Natural killer cell treated with Interleukin-12 subunit alpha and Interleukin-12 subunit beta and Interleukin-15 and Interleukin-18, amount 100 ng/mL, for 72 hours (primary cell): ENCODE data around the gene NEUROD6. TPM values are rescaled to one million over a fixed set of nuclear protein-coding genes. Genes with fewer than 3 reads are reported as not detected.
A peak's percentile ranks its signal among the peaks of the same experiment; 100 is the strongest.

Source experiments
- ATAC-seq, 2 donors: fragments of 150-1000 bp; cut with Tn5 transposase in 1 of 2; sonication (Bioruptor Pico), chemical (Tn5 transposase) in 1 of 2; 2 replicates each; pipeline ENCODE4 v1.10.0; 2021
- DNase-seq: peaks from one replicate; pipeline ENCODE4 v3.0.0; 2022; ENCODE audit warnings: low spot score
- H3K27ac Mint-ChIP-seq, 2 donors: 1 replicate in 1 of 2; 2 replicates in 1 of 2; pipeline ENCODE4 v1.8.0; 2022; ENCODE audit warnings: mixed read lengths in 2 of 2, mild to moderate bottlenecking in 1 of 2, moderate library complexity in 1 of 2
- H3K27me3 Mint-ChIP-seq, 2 donors: 1 replicate in 1 of 2; 2 replicates in 1 of 2; pipeline ENCODE4 v1.8.0; 2022; ENCODE audit warnings: mixed read lengths in 2 of 2
- H3K36me3 Mint-ChIP-seq: one replicate; pipeline ENCODE4 v1.8.0; 2022; ENCODE audit warnings: mixed read lengths
- H3K4me1 Mint-ChIP-seq, 2 donors: 1 replicate in 1 of 2; 2 replicates in 1 of 2; pipeline ENCODE4 v1.8.0; 2022; ENCODE audit warnings: low read depth in 2 of 2, mixed read lengths in 2 of 2, mild to moderate bottlenecking in 1 of 2
- H3K4me3 Mint-ChIP-seq: one replicate; pipeline ENCODE4 v1.8.0; 2022; ENCODE audit warnings: mixed read lengths
- H3K9me3 Mint-ChIP-seq: 2 replicates; pipeline ENCODE4 v1.8.0; 2022; ENCODE audit warnings: mixed read lengths
- total RNA-seq, 2 donors: library from RNA; stranded (reverse); gene quantifications; one replicate each; pipeline ENCODE4 v1.2.3, GENCODE V29; 2022

The NEUROD6 gene
- total RNA-seq = not detected

DNA sequence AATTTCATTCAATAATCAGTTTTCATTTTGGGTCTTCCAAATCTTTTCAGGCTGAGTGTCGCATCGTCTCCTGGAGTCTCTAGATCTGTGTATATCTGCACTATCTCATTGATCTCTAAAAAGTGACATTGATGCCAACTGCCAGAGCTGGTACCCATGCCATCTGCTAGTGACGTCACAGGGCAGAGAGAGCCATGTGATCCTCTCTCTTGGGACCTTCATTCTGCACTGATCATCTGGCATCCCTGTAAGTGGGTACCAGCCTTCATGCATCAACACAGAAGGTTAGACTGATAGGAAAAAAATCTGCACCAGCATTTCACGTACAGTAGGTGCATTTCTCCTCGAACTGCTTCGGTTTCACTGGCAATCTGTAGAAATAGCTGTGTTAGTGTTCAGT lies at the start of gene NEUROD6:
TSS of gene NEUROD6 (minus strand) at position 124 of the 400 bp plus-strand sequence. CDS start 1,458 bp downstream, outside the sequence.
- Mint-ChIP-seq H3K4me1 (no peaks in the 10 kb centered on the region), H3K27ac (no peak within 1 kb of the TSS), H3K27me3 (peaks cover 0 to 3% of the 10 kb centered on the region in 2 donors), H3K9me3 (peaks cover 6% of the 10 kb centered on the region), H3K36me3 (no peaks in the 10 kb centered on the region), H3K4me3 (no peak within 1 kb of the TSS)
- ATAC-seq (no peak), DNase-seq (no peak)

DNA sequence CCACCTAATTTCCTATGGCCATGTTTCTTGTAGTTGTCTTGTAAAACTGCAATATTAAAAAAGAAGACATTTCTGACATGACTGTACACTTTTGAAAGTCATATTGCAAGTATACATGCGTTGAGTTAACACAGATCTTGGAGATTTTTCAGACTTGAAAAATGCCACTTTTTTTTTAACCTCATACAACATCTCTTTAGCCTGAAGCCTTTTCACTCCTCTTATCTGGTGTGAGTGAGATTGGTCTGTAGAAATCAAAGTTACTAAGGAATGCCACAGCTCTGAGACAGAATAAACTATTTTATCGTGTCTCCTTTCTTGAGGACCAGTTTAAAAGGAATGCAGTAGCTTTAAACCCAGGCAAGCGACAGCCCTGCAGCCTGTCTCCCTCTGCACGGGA lies 43.9 kb upstream of the NEUROD6 start:
- Mint-ChIP-seq H3K9me3 (peaks cover 3% of the 10 kb centered on the region), H3K27me3 (no peaks in the 10 kb centered on the region), H3K36me3 (no peaks in the 10 kb centered on the region), H3K4me3 (no peak overlapping the region), H3K27ac (no peak overlapping the region), H3K4me1 (no peaks in the 10 kb centered on the region)
- no peak for ATAC-seq
- DNase-seq = no peak

DNA sequence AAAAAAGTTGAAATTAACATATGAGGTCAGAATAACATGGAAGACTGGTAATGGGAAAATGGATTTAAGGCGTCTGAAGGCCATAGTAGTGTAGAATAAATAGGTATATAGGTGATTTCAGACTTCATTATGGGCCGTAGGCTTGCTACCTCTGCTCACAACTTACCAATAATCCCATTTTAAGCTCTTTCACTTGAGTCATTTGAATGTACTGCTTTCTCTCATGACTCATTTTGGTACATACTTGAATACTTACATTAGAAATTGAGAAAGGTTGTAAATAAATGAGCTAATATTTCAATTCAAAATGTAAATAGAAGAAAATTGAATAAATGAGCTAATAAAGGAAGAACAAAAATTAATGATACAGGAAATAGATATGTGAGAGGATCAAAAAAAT lies 42.2 kb upstream of the NEUROD6 start:
- ATAC-seq (no peak), DNase-seq (no peak)
- no peaks in the 10 kb centered on the region for H3K36me3 Mint-ChIP-seq
- no peaks in the 10 kb centered on the region for H3K4me1 Mint-ChIP-seq
- no peaks in the 10 kb centered on the region for H3K27me3 Mint-ChIP-seq
- no peak overlapping the region for H3K27ac Mint-ChIP-seq
- no peaks in the 10 kb centered on the region for H3K9me3 Mint-ChIP-seq
- H3K4me3 Mint-ChIP-seq = no peak overlapping the region

DNA sequence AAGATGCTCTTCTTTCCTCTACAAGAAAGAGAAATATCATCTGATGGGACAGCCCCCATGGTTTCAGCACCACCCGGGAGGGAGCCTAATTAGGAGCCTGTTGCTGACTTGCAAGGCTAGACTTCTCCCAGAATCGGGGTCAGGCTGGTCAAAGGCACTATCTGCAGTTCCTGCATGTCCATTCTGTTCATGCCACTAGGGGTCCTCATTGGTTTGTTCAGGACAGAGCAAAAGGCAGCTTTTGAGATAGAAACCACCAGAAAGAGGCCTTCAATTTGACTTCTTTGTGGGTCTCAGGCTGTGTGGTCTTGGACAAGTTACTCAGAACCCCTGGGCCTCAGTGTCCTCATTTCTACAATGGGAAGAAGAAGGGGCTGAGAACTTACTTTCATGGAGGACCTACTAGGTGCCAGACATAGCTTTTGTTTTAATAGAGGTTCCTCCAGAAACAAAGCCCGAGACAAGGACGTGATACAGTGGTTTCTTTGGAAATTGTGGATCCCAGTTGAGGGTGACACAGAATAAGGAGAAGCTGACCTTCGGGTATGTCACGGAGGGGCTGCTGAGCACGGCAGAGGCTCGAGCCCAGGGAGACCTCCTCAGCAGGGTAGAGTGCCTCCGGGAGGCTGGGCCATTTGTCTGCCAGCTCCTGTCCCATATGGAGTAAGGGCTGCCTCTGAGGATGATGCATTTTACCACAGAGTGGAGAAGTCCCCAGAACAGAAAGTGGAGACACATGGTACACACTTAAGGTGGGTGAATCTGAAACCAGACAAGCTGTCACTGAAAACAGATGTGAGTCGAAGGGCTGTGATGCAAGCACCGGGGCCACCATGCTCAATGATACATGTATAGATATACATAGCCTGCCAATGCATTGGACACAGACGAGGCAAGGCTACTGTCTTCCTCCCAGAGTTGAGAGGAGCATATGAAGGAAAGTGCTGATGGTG lies 33.1 kb upstream of the NEUROD6 start:
- ATAC-seq (peak in 1 of 2 donors; percentile 20), DNase-seq (no peak)
- H3K27ac Mint-ChIP-seq = no peak overlapping the region
- H3K36me3 Mint-ChIP-seq = no peaks in the 10 kb centered on the region
- no peaks in the 10 kb centered on the region for H3K9me3 Mint-ChIP-seq
- no peaks in the 10 kb centered on the region for H3K4me1 Mint-ChIP-seq
- peaks cover 0 to 3% of the 10 kb centered on the region in 2 donors for H3K27me3 Mint-ChIP-seq
- H3K4me3 Mint-ChIP-seq = no peak overlapping the region

DNA sequence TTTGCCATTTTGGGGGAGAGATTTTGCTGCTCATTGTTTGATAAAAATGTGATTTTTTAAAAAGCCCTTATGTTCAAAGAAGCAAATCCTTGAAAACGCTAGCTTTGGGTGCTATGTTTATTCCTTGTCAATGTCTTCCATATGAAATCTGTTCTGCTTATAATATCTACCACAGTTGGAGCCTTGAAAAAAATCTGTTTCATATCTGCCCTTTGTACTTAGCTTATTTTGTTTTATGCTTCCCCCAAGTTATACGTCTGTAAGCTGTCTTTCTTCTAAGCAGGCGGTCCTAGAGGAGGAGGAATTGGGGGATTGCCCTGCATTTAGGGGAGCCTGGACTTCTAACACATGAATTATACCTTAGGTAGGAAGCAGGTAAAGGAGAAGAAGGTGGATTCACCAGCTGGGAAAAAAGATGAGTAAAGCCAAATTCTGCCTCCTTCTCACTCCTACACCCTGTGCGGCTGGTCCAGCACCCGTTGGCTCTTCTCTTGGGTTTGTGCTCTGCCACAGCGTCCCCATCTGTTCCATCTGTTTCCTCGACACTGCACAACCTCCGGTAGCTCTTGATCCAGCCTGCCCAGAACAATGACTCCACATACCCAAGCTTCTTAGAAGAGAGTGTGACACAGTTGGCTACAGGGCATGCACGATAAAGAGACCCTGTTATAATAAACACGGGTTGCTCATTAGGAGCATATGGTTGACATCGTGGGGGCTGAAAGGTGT lies 31.9 kb upstream of the NEUROD6 start:
- no peaks in the 10 kb centered on the region for H3K4me1 Mint-ChIP-seq
- ATAC-seq (no peak), DNase-seq (no peak)
- H3K27me3 Mint-ChIP-seq = peaks cover 0 to 3% of the 10 kb centered on the region in 2 donors
- no peaks in the 10 kb centered on the region for H3K9me3 Mint-ChIP-seq
- no peak overlapping the region for H3K27ac Mint-ChIP-seq
- no peak overlapping the region for H3K4me3 Mint-ChIP-seq
- H3K36me3 Mint-ChIP-seq = no peaks in the 10 kb centered on the region

DNA sequence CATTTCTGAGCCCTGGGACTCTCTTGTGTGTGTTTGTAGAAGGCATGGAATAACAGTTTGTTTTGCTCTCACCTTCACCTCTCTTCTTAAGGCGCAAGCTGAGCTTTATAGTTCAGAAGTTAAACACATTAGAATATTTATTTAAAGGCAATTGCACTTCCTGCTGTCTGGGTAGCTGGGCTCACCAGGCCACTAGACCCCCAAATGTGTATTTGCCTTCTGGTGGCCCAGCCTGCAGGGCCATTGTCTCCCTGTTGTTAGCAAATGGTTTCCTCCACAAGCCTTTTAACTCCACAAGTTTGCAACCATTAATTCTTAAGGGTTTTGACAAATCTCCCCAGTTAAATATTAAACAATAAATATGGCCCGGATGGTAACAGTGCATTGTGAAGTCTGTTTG lies 31.1 kb upstream of the NEUROD6 start:
- no peak for ATAC-seq
- Mint-ChIP-seq H3K27ac (no peak overlapping the region), H3K4me1 (no peaks in the 10 kb centered on the region), H3K27me3 (peaks cover 0 to 3% of the 10 kb centered on the region in 2 donors), H3K9me3 (no peaks in the 10 kb centered on the region), H3K36me3 (no peaks in the 10 kb centered on the region), H3K4me3 (no peak overlapping the region)
- DNase-seq = no peak

DNA sequence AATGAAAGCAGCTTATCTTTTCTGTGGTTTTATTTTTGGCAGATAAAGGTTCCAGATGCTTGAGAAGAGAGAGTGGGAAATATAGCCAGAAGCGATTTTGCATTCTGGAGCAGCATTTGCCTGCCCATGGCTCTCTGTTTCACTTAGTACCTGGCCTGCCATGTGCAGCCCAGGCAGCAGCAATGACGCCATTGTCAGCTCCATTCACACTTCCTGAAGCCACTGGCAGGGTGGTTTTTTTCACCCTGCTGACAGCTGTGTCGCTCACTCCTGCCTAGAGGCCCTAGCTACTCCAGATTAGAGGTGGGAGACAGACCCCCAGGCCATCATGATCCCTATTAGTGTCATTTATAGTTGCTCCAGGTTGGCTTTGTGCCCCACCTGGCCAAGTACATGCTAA lies 30.1 kb upstream of the NEUROD6 start:
- Mint-ChIP-seq H3K27me3 (peaks cover 0 to 3% of the 10 kb centered on the region in 2 donors), H3K36me3 (no peaks in the 10 kb centered on the region), H3K4me1 (no peaks in the 10 kb centered on the region), H3K4me3 (no peak overlapping the region), H3K27ac (no peak overlapping the region), H3K9me3 (no peaks in the 10 kb centered on the region)
- DNase-seq (no peak), ATAC-seq (no peak)

DNA sequence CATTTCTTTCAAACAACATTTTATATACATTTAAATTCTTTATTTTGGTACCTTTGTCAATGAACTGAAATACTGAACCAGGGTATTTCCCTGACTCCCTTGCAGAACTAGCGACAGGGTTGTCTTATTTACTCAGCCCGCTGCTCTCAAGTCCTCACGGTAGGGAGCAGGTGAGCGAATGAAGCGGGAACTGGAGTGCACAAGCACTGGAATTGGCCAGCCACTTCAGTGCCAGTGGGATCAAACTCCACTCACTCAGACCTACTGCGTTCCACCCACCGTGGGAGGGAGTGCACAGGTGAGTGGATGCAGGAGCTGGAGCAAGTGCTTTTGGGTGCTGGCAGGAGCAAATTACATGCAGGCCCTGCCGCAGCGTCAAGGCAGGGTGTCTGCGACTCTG lies 28.1 kb upstream of the NEUROD6 start:
- ATAC-seq (no peak), DNase-seq (no peak)
- Mint-ChIP-seq H3K4me3 (no peak overlapping the region), H3K36me3 (no peaks in the 10 kb centered on the region), H3K9me3 (no peaks in the 10 kb centered on the region), H3K27me3 (no peaks in the 10 kb centered on the region), H3K4me1 (no peaks in the 10 kb centered on the region), H3K27ac (no peak overlapping the region)

DNA sequence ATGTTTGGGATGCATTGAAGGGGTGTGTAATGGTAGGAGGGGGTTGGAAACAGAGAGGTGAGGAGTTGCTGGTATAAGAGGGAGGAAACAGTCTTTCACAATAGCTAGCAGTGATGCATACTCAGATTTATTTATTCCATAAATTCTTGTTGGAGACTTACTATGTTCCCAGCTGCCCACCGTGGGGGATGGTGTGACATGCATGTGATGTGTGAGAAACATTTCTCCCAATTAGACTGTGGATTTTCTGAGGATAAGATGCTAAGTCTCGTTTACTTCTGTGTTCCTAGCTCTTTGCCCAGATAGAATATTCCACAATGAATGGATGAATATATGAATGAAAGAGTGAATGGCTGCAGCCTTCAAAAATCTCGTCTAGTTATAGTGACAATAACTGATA lies 23.0 kb upstream of the NEUROD6 start:
- no peak overlapping the region for H3K4me3 Mint-ChIP-seq
- no peak overlapping the region for H3K27ac Mint-ChIP-seq
- no peaks in the 10 kb centered on the region for H3K27me3 Mint-ChIP-seq
- no peak for DNase-seq
- ATAC-seq = no peak
- no peaks in the 10 kb centered on the region for H3K36me3 Mint-ChIP-seq
- no peaks in the 10 kb centered on the region for H3K9me3 Mint-ChIP-seq
- H3K4me1 Mint-ChIP-seq = no peaks in the 10 kb centered on the region

DNA sequence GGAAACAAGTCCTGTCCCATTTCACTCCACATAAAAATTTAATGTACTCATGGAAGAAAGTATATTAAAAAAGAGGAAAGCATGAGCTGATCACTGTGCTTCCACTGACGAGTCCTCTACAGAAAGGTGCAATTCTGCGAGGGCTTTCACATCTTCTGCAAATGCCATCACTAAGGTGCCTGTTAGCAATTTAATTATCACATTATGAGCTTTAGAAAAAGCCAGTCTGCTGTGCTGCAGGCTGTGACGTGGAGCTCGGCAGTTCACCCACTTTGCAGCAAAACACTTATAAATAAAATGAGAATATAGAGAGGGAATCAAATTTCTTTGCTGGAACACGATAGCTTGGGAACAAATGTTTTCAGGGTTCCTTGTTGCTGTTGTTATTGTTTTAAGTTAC lies 22.5 kb upstream of the NEUROD6 start:
- H3K4me3 Mint-ChIP-seq = no peak overlapping the region

DNA sequence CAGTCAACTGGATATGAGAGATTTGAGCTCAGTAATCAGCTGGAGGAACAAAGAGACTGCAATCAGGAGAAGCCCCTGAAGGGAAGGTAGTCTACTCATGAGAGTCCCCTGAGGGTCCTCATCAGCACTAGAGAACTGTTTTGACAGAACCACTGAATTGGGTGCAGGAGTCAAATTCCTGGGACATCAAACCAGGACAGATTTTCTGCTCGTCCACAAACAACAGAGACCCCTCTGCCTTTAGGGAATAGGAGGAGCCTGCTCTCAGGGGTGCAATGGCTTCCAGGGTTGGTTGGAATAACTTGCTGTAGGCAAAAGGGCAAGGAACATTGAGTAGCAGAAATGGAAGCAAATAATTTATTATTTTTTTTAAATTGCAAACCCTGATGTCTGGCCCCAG lies 21.9 kb upstream of the NEUROD6 start:
- H3K4me3 Mint-ChIP-seq = no peak overlapping the region
- H3K27me3 Mint-ChIP-seq = no peaks in the 10 kb centered on the region
- H3K9me3 Mint-ChIP-seq = no peaks in the 10 kb centered on the region
- DNase-seq (no peak), ATAC-seq (no peak)
- no peak overlapping the region for H3K27ac Mint-ChIP-seq
- H3K4me1 Mint-ChIP-seq = no peaks in the 10 kb centered on the region
- no peaks in the 10 kb centered on the region for H3K36me3 Mint-ChIP-seq

More for the DNA sequence above, 22.5 kb upstream of the NEUROD6 start:
- Mint-ChIP-seq H3K9me3 (no peaks in the 10 kb centered on the region), H3K36me3 (no peaks in the 10 kb centered on the region), H3K27ac (no peak overlapping the region), H3K4me1 (no peaks in the 10 kb centered on the region), H3K27me3 (no peaks in the 10 kb centered on the region)
- ATAC-seq = no peak
- no peak for DNase-seq

DNA sequence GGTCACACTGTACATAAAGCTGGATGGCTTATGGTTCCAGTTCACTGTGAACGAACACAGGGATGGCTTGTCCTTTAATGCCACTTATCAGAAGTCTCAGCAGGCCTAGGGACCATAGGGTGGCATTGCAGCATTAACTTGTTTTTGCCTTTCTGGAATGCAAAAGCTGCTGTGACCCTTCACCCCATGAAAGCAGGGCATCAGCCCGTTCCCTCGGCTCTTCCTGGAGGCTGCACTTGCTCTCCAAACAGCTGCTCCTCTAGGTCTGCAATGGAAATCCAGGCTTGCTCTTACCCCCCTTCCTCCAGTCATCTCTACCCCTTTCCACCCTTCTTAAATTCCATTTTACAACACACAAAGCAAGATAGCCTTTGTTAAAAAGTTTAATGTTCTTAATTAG lies 17.9 kb upstream of the NEUROD6 start:
- ATAC-seq (no peak), DNase-seq (no peak)
- no peaks in the 10 kb centered on the region for H3K4me1 Mint-ChIP-seq
- H3K9me3 Mint-ChIP-seq = peaks cover 3% of the 10 kb centered on the region
- no peaks in the 10 kb centered on the region for H3K27me3 Mint-ChIP-seq
- H3K36me3 Mint-ChIP-seq = no peaks in the 10 kb centered on the region
- no peak overlapping the region for H3K4me3 Mint-ChIP-seq
- H3K27ac Mint-ChIP-seq = no peak overlapping the region

DNA sequence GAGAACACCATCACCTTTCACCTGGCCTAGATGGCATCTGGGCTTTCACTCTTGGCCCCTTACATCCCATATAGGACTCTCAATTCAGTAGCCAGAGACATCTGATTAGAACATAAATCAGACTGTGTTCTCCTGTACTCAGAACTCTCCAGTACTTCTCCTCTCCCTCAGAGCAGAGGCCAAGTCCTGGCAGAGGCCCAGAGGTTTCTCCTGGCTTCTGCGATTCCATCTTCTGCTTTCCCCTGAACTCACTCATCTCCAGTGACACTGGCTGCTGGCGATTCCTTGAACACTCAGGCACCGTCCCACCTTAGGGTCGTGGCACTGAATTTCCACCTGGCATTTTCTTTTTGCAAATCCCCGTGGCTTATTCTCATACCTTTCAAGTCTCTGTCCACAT lies 4.9 kb upstream of the NEUROD6 start:
- Mint-ChIP-seq H3K27ac (no peak overlapping the region), H3K4me3 (no peak overlapping the region), H3K36me3 (no peaks in the 10 kb centered on the region), H3K27me3 (no peaks in the 10 kb centered on the region), H3K9me3 (peaks cover 3% of the 10 kb centered on the region), H3K4me1 (no peaks in the 10 kb centered on the region)
- DNase-seq = no peak
- ATAC-seq = peak in 1 of 2 donors; percentile 36
